ENCODE data around the gene TRMT6. TPM values are rescaled to one million over a fixed set of nuclear protein-coding genes. Genes with fewer than 3 reads are reported as not detected.

TRMT6 gene
- total RNA-seq, 1 donor: 5.4 TPM

GRCh38 chr20:5975778-5976177 is 25.4 kb upstream of the TRMT6 start:
- no peak overlapping the region for H3K27ac ChIP-seq (ENCODE audit: low read depth, low read length)
- no peaks in the 10 kb centered on the region for H3K9me3 ChIP-seq (ENCODE audit: low read depth, low read length)
- H3K27me3 ChIP-seq (ENCODE audit: insufficient read depth, low read length): no peaks in the 10 kb centered on the region
- no peak overlapping the region for H3K4me2 ChIP-seq (ENCODE audit: insufficient read depth, low read length)
- no peak for DNase-seq (ENCODE audit: insufficient read length, low spot score, missing footprints)
- no peak for TF ChIP-seq CTCF (IDR thresholded peaks at IDR 0.05; ENCODE audit: extremely low read depth, low read depth, low read length)
- H3K4me1 ChIP-seq (ENCODE audit: insufficient read depth, low read length): peaks cover 6% of the 10 kb centered on the region
- no peaks in the 10 kb centered on the region for H3K79me2 ChIP-seq (ENCODE audit: insufficient read depth, low read length)
- no peak overlapping the region for H2AFZ ChIP-seq (ENCODE audit: low read length)
- H4K20me1 ChIP-seq (ENCODE audit: insufficient read depth, low read length): no peaks in the 10 kb centered on the region
- H3K4me3 ChIP-seq (ENCODE audit: insufficient read depth, low read length): no peak overlapping the region
- H3K36me3 ChIP-seq (ENCODE audit: insufficient read depth, low read length): no peaks in the 10 kb centered on the region

GRCh38 chr20:5974531-5974930 is 24.2 kb upstream of the TRMT6 start:
- TF ChIP-seq CTCF (IDR thresholded peaks at IDR 0.05; ENCODE audit: extremely low read depth, low read depth, low read length): no peak
- Histone ChIP-seq H3K79me2 (ENCODE audit: insufficient read depth, low read length) (no peaks in the 10 kb centered on the region), H3K36me3 (ENCODE audit: insufficient read depth, low read length) (no peaks in the 10 kb centered on the region), H3K27ac (ENCODE audit: low read depth, low read length) (peak overlapping the region; percentile 9), H3K4me2 (ENCODE audit: insufficient read depth, low read length) (no peak overlapping the region), H3K9me3 (ENCODE audit: low read depth, low read length) (no peaks in the 10 kb centered on the region), H3K27me3 (ENCODE audit: insufficient read depth, low read length) (no peaks in the 10 kb centered on the region), H4K20me1 (ENCODE audit: insufficient read depth, low read length) (no peaks in the 10 kb centered on the region), H3K4me3 (ENCODE audit: insufficient read depth, low read length) (no peak overlapping the region), H3K4me1 (ENCODE audit: insufficient read depth, low read length) (peaks cover 6% of the 10 kb centered on the region), H2AFZ (ENCODE audit: low read length) (no peak overlapping the region)
- peak; percentile 22 for DNase-seq (ENCODE audit: insufficient read length, low spot score, missing footprints)

GRCh38 chr20:5973971-5974370 is 23.6 kb upstream of the TRMT6 start:
- H4K20me1 ChIP-seq (ENCODE audit: insufficient read depth, low read length): no peaks in the 10 kb centered on the region
- H3K4me1 ChIP-seq (ENCODE audit: insufficient read depth, low read length): peaks cover 6% of the 10 kb centered on the region
- no peak overlapping the region for H3K4me3 ChIP-seq (ENCODE audit: insufficient read depth, low read length)
- H2AFZ ChIP-seq (ENCODE audit: low read length): no peak overlapping the region
- H3K9me3 ChIP-seq (ENCODE audit: low read depth, low read length): no peaks in the 10 kb centered on the region
- DNase-seq (ENCODE audit: insufficient read length, low spot score, missing footprints): no peak
- H3K79me2 ChIP-seq (ENCODE audit: insufficient read depth, low read length): no peaks in the 10 kb centered on the region
- H3K36me3 ChIP-seq (ENCODE audit: insufficient read depth, low read length): no peaks in the 10 kb centered on the region
- peak overlapping the region; percentile 72 for H3K27ac ChIP-seq (ENCODE audit: low read depth, low read length)
- no peak for TF ChIP-seq CTCF (IDR thresholded peaks at IDR 0.05; ENCODE audit: extremely low read depth, low read depth, low read length)
- no peak overlapping the region for H3K4me2 ChIP-seq (ENCODE audit: insufficient read depth, low read length)
- no peaks in the 10 kb centered on the region for H3K27me3 ChIP-seq (ENCODE audit: insufficient read depth, low read length)

- Histone ChIP-seq H3K9me3 (ENCODE audit: low read depth, low read length) (no peaks in the 10 kb centered on the region), H4K20me1 (ENCODE audit: insufficient read depth, low read length) (no peaks in the 10 kb centered on the region), H3K79me2 (ENCODE audit: insufficient read depth, low read length) (no peaks in the 10 kb centered on the region), H3K36me3 (ENCODE audit: insufficient read depth, low read length) (no peaks in the 10 kb centered on the region), H2AFZ (ENCODE audit: low read length) (no peak overlapping the region), H3K4me3 (ENCODE audit: insufficient read depth, low read length) (no peak overlapping the region), H3K4me2 (ENCODE audit: insufficient read depth, low read length) (peak overlapping the region; percentile 36), H3K27ac (ENCODE audit: low read depth, low read length) (peak overlapping the region; percentile 72), H3K4me1 (ENCODE audit: insufficient read depth, low read length) (peaks cover 6% of the 10 kb centered on the region), H3K27me3 (ENCODE audit: insufficient read depth, low read length) (no peaks in the 10 kb centered on the region)
- peak; percentile 51 for DNase-seq (ENCODE audit: insufficient read length, low spot score, missing footprints)
- TF ChIP-seq CTCF (IDR thresholded peaks at IDR 0.05; ENCODE audit: extremely low read depth, low read depth, low read length): no peak
These were observed 22.8 kb upstream of the TRMT6 start for GRCh38 chr20:5973172-5973571.

Measured in osteoblast (primary cell).